ENCODE measurements around the gene CDKN2A.

The CDKN2A gene

GRCh38 chr9:21974722-21975409 is 19.3 kb downstream of the CDKN2A start:
- TF ChIP-seq REST (IDR thresholded peaks at IDR 0.05; ENCODE audit: insufficient replicate concordance, low read depth) (no peak), POLR2AphosphoS5 (IDR thresholded peaks at IDR 0.05; ENCODE audit: low read depth) (peak; percentile 86)
- H3K27ac ChIP-seq (replicated peaks), result peak overlapping the region; percentile 89
- DNase-seq (ENCODE audit: low read depth in 1 of 2, low spot score in 1 of 2), result peak in 1 of 2 experiments; percentile 86
- no peaks in the 10 kb centered on the region for H3K27me3 ChIP-seq (ENCODE audit: insufficient read depth, poor library complexity, severe bottlenecking)
- peak overlapping the region; percentile 53 for H3K4me3 ChIP-seq (replicated peaks; ENCODE audit: insufficient read depth, low read length)

- peak overlapping the region; percentile 89 for H3K27ac ChIP-seq (replicated peaks)
- DNase-seq (ENCODE audit: low read depth in 1 of 2, low spot score in 1 of 2), result no peak
- peak overlapping the region; percentile 53 for H3K4me3 ChIP-seq (replicated peaks; ENCODE audit: insufficient read depth, low read length)
- no peak for TF ChIP-seq CTCF (IDR thresholded peaks at IDR 0.05; ENCODE audit: insufficient read depth, low read length)
- no peak for TF ChIP-seq REST (IDR thresholded peaks at IDR 0.05; ENCODE audit: insufficient replicate concordance, low read depth)
- TF ChIP-seq GABPA (IDR thresholded peaks at IDR 0.05; ENCODE audit: low read depth), result no peak
- TF ChIP-seq SPI1 (IDR thresholded peaks at IDR 0.05; ENCODE audit: borderline replicate concordance, low read depth), result no peak
- no peak for TF ChIP-seq POLR2AphosphoS5 (IDR thresholded peaks at IDR 0.05; ENCODE audit: low read depth)
- no peaks in the 10 kb centered on the region for H3K27me3 ChIP-seq (ENCODE audit: insufficient read depth, poor library complexity, severe bottlenecking)
Measured at GRCh38 chr9:21974343-21974721, 19.9 kb downstream of the CDKN2A start.

GRCh38 chr9:21972361-21972760 is 21.8 kb downstream of the CDKN2A start:
- no peaks in the 10 kb centered on the region for H3K27me3 ChIP-seq (ENCODE audit: insufficient read depth, poor library complexity, severe bottlenecking)
- TF ChIP-seq GABPA (IDR thresholded peaks at IDR 0.05; ENCODE audit: low read depth), result no peak
- TF ChIP-seq CTCF (IDR thresholded peaks at IDR 0.05; ENCODE audit: insufficient read depth, low read length), result no peak
- TF ChIP-seq REST (IDR thresholded peaks at IDR 0.05; ENCODE audit: insufficient replicate concordance, low read depth), result no peak
- TF ChIP-seq POLR2AphosphoS5 (IDR thresholded peaks at IDR 0.05; ENCODE audit: low read depth), result no peak
- no peak for TF ChIP-seq SPI1 (IDR thresholded peaks at IDR 0.05; ENCODE audit: borderline replicate concordance, low read depth)
- DNase-seq (ENCODE audit: low read depth in 1 of 2, low spot score in 1 of 2), result no peak
- H3K4me3 ChIP-seq (replicated peaks; ENCODE audit: insufficient read depth, low read length), result no peak overlapping the region
- no peak overlapping the region for H3K27ac ChIP-seq (replicated peaks)
